OCI-LY1 (cell line): ENCODE measurements around the gene NUP50.

Source experiments
- H2AFZ ChIP-seq: fragments of 200-600 bp; sonication (generic), shearing (Covaris generic); 2 replicates; pipeline ENCODE4 v1.6.0; 2014; ENCODE audit warnings: antibody characterized with exemption, mild to moderate bottlenecking, low read length
- H3F3A ChIP-seq: fragments of 200-600 bp; sonication (generic), shearing (Covaris generic); 2 replicates; pipeline ENCODE4 v1.6.0; 2014; ENCODE audit warnings: mild to moderate bottlenecking, antibody characterized with exemption, low read length, moderate library complexity; ENCODE audit not compliant: insufficient read depth
- H3K27ac ChIP-seq: fragments of 200-600 bp; sonication (generic); 2 replicates; pipeline ENCODE4 v1.5.1; 2014; ENCODE audit warnings: low read length, mixed run types, mild to moderate bottlenecking, low read depth; ENCODE audit not compliant: poor library complexity, severe bottlenecking
- H3K27me3 ChIP-seq: fragments of 200-600 bp; sonication (generic); 2 replicates; pipeline ENCODE4 v1.6.0; 2014; ENCODE audit warnings: antibody characterized with exemption, mild to moderate bottlenecking, low read length, moderate library complexity; ENCODE audit not compliant: insufficient read depth
- H3K36me3 ChIP-seq: fragments of 200-600 bp; sonication (generic); 2 replicates; pipeline ENCODE4 v1.6.1; 2014; ENCODE audit warnings: mild to moderate bottlenecking, antibody characterized with exemption, low read length, moderate library complexity, mixed read lengths; ENCODE audit not compliant: insufficient read depth
- H3K4me1 ChIP-seq: fragments of 200-600 bp; sonication (generic); 2 replicates; pipeline ENCODE4 v1.5.1; 2014; ENCODE audit warnings: mild to moderate bottlenecking, low read length, moderate library complexity; ENCODE audit not compliant: insufficient read depth, severe bottlenecking
- H3K4me2 ChIP-seq: fragments of 200-600 bp; sonication (generic), shearing (Covaris generic); 2 replicates; pipeline ENCODE4 v1.6.1; 2014; ENCODE audit warnings: low read length
- H3K4me3 ChIP-seq: fragments of 200-600 bp; sonication (generic); 2 replicates; pipeline ENCODE4 v1.5.1; 2014; ENCODE audit warnings: low read length, low read depth, mild to moderate bottlenecking, mixed read lengths; ENCODE audit not compliant: poor library complexity, severe bottlenecking
- H3K79me2 ChIP-seq: fragments of 200-600 bp; shearing (Covaris generic); 2 replicates; pipeline ENCODE4 v1.6.1; 2016; ENCODE audit warnings: mixed run types, low read length, mixed read lengths; ENCODE audit not compliant: insufficient read depth
- H3K9ac ChIP-seq: fragments of 200-600 bp; sonication (generic), shearing (Covaris generic); 2 replicates; pipeline ENCODE4 v1.6.1; 2014; ENCODE audit warnings: mild to moderate bottlenecking, low read length, mixed read lengths
- H3K9me2 ChIP-seq: fragments of 200-600 bp; sonication (generic), shearing (Covaris generic); 2 replicates; pipeline ENCODE4 v1.6.1; 2014; ENCODE audit warnings: low read depth, mild to moderate bottlenecking, low read length, mixed read lengths
- H3K9me3 ChIP-seq: fragments of 200-600 bp; shearing (Covaris generic); 2 replicates; pipeline ENCODE4 v1.6.1; 2014; ENCODE audit warnings: low read length, mixed read lengths
- H4K20me1 ChIP-seq: fragments of 200-600 bp; sonication (generic), shearing (Covaris generic); 2 replicates; pipeline ENCODE4 v1.6.0; 2016; ENCODE audit warnings: mild to moderate bottlenecking, low read length; ENCODE audit not compliant: insufficient read depth
- CTCF ChIP-seq: fragments of 200-600 bp; sonication (generic), shearing (Covaris generic); IDR thresholded peaks from 2 replicates; pipeline ENCODE4 v1.5.1; 2017; ENCODE audit warnings: mild to moderate bottlenecking, antibody characterized with exemption, low read length, moderate library complexity, mixed read lengths
- EZH2 ChIP-seq: fragments of 200-600 bp; sonication (generic), shearing (Covaris generic); IDR thresholded peaks from 2 replicates; pipeline ENCODE4 v1.8.0; 2017; ENCODE audit warnings: borderline replicate concordance, mixed run types, mild to moderate bottlenecking, antibody characterized with exemption, low read length, moderate library complexity, mixed read lengths

The NUP50 gene

GRCh38 chr22:45204241-45204640 lies 40.5 kb downstream of the NUP50 start:
- no peak overlapping the region for H3K27ac ChIP-seq
- no peaks in the 10 kb centered on the region for H3K9me2 ChIP-seq
- no peaks in the 10 kb centered on the region for H4K20me1 ChIP-seq

GRCh38 chr22:45204819-45205218 lies 41.1 kb downstream of the NUP50 start:
- H3K36me3 ChIP-seq: no peaks in the 10 kb centered on the region
- TF ChIP-seq CTCF: no peak
- TF ChIP-seq EZH2: no peak
- no peak overlapping the region for H3K9ac ChIP-seq
- H3K79me2 ChIP-seq: no peaks in the 10 kb centered on the region
- no peak overlapping the region for H2AFZ ChIP-seq
- no peaks in the 10 kb centered on the region for H3K9me2 ChIP-seq
- H3F3A ChIP-seq: no peaks in the 10 kb centered on the region
- H3K27me3 ChIP-seq: no peaks in the 10 kb centered on the region
- H3K4me3 ChIP-seq: no peak overlapping the region
- H3K9me3 ChIP-seq: no peaks in the 10 kb centered on the region
- no peak overlapping the region for H3K4me2 ChIP-seq
- H3K4me1 ChIP-seq: no peaks in the 10 kb centered on the region
- no peak overlapping the region for H3K27ac ChIP-seq
- no peaks in the 10 kb centered on the region for H4K20me1 ChIP-seq

More at GRCh38 chr22:45204241-45204640, 40.5 kb downstream of the NUP50 start:
- Histone ChIP-seq H3F3A (no peaks in the 10 kb centered on the region), H3K4me2 (no peak overlapping the region), H3K27me3 (no peaks in the 10 kb centered on the region), H3K79me2 (no peaks in the 10 kb centered on the region), H3K4me1 (no peaks in the 10 kb centered on the region), H3K9me3 (no peaks in the 10 kb centered on the region), H3K9ac (no peak overlapping the region), H3K36me3 (no peaks in the 10 kb centered on the region), H2AFZ (no peak overlapping the region), H3K4me3 (no peak overlapping the region)
- TF ChIP-seq CTCF: no peak
- TF ChIP-seq EZH2: no peak

GRCh38 chr22:45205276-45205925 lies 41.7 kb downstream of the NUP50 start:
- no peaks in the 10 kb centered on the region for H3F3A ChIP-seq
- H3K27ac ChIP-seq: no peak overlapping the region
- H3K4me1 ChIP-seq: no peaks in the 10 kb centered on the region
- H3K79me2 ChIP-seq: no peaks in the 10 kb centered on the region
- no peak overlapping the region for H2AFZ ChIP-seq
- H3K9ac ChIP-seq: no peak overlapping the region
- no peak overlapping the region for H3K4me2 ChIP-seq
- H4K20me1 ChIP-seq: no peaks in the 10 kb centered on the region
- H3K9me2 ChIP-seq: no peaks in the 10 kb centered on the region
- no peaks in the 10 kb centered on the region for H3K27me3 ChIP-seq
- H3K36me3 ChIP-seq: no peaks in the 10 kb centered on the region
- no peak overlapping the region for H3K4me3 ChIP-seq
- H3K9me3 ChIP-seq: no peaks in the 10 kb centered on the region
- no peak for TF ChIP-seq EZH2
- TF ChIP-seq CTCF: no peak
